ENCODE measurements around the gene ARFIP1. TPM values are rescaled to one million over a fixed set of nuclear protein-coding genes. Genes with fewer than 3 reads are reported as not detected.
"Not testable (repeated sequence)": the region's sequence is repeated elsewhere in the genome, so short reads cannot be mapped to it uniquely, and the experiment has no call there.

The ARFIP1 gene
- total RNA-seq, 2 experiments from 2014 or later: 16.8 to 19.5 TPM

DNA sequence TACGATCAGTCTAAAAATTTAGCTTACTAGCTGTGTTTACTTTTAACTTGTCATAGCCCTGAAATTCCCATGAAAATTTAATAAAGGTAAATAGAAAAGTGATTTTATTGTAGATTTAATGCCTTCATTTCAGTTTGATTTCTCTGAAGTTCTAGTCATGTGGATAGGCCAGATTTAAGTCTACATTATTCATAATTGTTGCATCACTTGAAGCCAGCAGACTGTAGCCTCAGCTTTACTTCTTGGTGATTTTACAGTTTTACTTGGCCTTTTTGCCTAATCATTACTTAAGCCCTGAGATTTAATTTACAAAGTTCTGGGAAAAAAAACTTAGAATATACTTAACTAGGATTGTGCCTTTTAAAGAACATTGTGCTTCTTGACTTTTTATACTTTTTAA, 82.9 kb downstream of the ARFIP1 start:
- H3K36me3 Mint-ChIP-seq (ENCODE audit: low read depth): peaks cover 7% of the 10 kb centered on the region
- no peak for DNase-seq
- no peaks in the 10 kb centered on the region for H3K4me1 Mint-ChIP-seq
- ChIA-PET CTCF (no interaction called here), POLR2A (no interaction called here)
- no peak overlapping the region for H3K27ac Mint-ChIP-seq
- H3K27me3 Mint-ChIP-seq: no peaks in the 10 kb centered on the region
- H3K9me3 Mint-ChIP-seq: no peaks in the 10 kb centered on the region
- no peak overlapping the region for H3K4me3 Mint-ChIP-seq

GRCh38 chr4:152864361-152864760, 84.6 kb downstream of the ARFIP1 start:
- ChIA-PET CTCF (interaction anchor here (1.1 kb wide), 1 partner anchor 18 kb away, joined by 4 read pairs; no protein-coding TSS in a partner anchor), POLR2A (no interaction called here)
- H3K4me1 Mint-ChIP-seq: no peaks in the 10 kb centered on the region
- H3K27ac Mint-ChIP-seq: no peak overlapping the region
- no peaks in the 10 kb centered on the region for H3K27me3 Mint-ChIP-seq
- no peak overlapping the region for H3K4me3 Mint-ChIP-seq
- no peaks in the 10 kb centered on the region for H3K9me3 Mint-ChIP-seq
- peaks cover 7% of the 10 kb centered on the region for H3K36me3 Mint-ChIP-seq (ENCODE audit: low read depth)
- DNase-seq: no peak

GRCh38 chr4:152866432-152866993, 86.8 kb downstream of the ARFIP1 start:
- H3K27me3 Mint-ChIP-seq; CTCF ChIA-PET; H3K4me1 Mint-ChIP-seq; DNase-seq; H3K27ac Mint-ChIP-seq; H3K9me3 Mint-ChIP-seq; H3K4me3 Mint-ChIP-seq; H3K36me3 Mint-ChIP-seq (ENCODE audit: low read depth); POLR2A ChIA-PET: not testable (repeated sequence)

DNA sequence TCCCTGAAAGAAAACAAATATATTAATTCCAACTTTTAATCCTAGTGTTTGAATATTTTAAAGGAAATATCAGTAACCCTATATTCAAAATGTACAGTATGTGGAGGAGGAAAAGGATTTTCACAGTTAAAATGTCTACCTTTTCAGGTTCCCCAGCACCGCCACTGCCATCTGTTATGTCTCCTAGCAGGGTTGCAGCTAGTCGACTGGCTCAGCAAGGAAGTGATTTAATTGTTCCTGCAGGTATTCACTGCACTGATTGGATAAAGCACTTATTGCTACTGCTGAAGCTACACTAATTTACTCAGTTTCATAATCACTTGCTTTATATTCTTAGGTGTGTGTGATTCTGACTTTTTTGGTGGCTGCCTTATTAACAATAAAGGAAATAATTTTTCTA, 90.9 kb downstream of the ARFIP1 start:
- Mint-ChIP-seq H3K9me3 (no peaks in the 10 kb centered on the region), H3K4me3 (no peak overlapping the region), H3K27me3 (no peaks in the 10 kb centered on the region), H3K4me1 (no peaks in the 10 kb centered on the region), H3K36me3 (ENCODE audit: low read depth) (peaks cover 12% of the 10 kb centered on the region), H3K27ac (no peak overlapping the region)
- ChIA-PET POLR2A (no interaction called here), CTCF (interaction anchor here (1.1 kb wide), 1 partner anchor 254 kb away, joined by 3 read pairs; no protein-coding TSS in a partner anchor)
- DNase-seq: no peak

DNA sequence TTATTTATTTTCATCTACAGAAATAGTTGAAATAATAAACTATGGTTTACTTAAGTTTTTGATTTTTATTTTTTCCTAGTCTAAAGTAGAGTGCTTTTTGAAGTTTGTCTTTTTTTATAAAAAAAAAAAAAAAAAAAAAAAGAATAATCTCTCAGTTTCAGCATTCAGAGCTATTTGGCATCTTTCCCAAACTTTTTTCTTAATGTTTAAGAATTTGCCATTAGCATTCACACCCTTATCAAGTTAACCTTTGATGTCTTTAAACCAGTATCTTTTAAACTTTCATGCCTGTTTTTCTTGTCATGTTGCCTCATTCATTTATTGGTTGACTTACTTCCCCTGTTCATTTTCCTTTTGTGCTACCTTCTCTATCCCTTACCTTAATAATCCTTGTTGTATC, 95.5 kb downstream of the ARFIP1 start:
- no peak for DNase-seq
- CTCF ChIA-PET: no interaction called here
- peaks cover 19% of the 10 kb centered on the region for H3K9me3 Mint-ChIP-seq
- POLR2A ChIA-PET: no interaction called here
- no peak overlapping the region for H3K27ac Mint-ChIP-seq
- H3K4me1 Mint-ChIP-seq: no peaks in the 10 kb centered on the region
- peaks cover 37% of the 10 kb centered on the region for H3K36me3 Mint-ChIP-seq (ENCODE audit: low read depth)
- H3K4me3 Mint-ChIP-seq: no peak overlapping the region
- no peaks in the 10 kb centered on the region for H3K27me3 Mint-ChIP-seq

DNA sequence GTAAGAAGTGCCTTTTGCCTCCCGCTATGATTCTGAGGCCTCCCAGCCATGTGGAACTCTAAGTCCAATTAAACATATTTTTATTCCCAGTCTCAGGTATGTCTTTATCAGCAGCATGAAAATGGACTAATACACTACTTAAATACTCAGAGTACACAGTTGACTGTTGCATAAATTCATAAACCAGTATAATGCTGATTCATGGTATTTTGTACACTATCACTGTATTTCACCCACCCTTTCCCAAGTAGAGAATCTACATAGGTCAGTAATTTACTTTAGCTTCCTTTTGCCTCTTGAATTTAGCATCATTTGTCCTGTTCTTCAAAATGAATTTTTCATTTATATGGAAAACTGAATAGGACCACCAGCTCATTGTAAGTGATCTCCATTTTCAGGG, 98.1 kb downstream of the ARFIP1 start:
- Mint-ChIP-seq H3K4me3 (no peak overlapping the region), H3K36me3 (ENCODE audit: low read depth) (peaks cover 36% of the 10 kb centered on the region), H3K27ac (no peak overlapping the region), H3K27me3 (no peaks in the 10 kb centered on the region), H3K4me1 (no peaks in the 10 kb centered on the region), H3K9me3 (peaks cover 19% of the 10 kb centered on the region)
- POLR2A ChIA-PET: no interaction called here
- DNase-seq: no peak
- CTCF ChIA-PET: no interaction called here

- CTCF ChIA-PET: no interaction called here
- DNase-seq: no peak
- Mint-ChIP-seq H3K27me3 (no peaks in the 10 kb centered on the region), H3K9me3 (peaks cover 19% of the 10 kb centered on the region), H3K4me3 (no peak overlapping the region), H3K4me1 (no peaks in the 10 kb centered on the region), H3K27ac (no peak overlapping the region), H3K36me3 (ENCODE audit: low read depth) (peaks cover 31% of the 10 kb centered on the region)
- POLR2A ChIA-PET: no interaction called here
Measured at GRCh38 chr4:152880263-152880662, 100.5 kb downstream of the ARFIP1 start.

DNA sequence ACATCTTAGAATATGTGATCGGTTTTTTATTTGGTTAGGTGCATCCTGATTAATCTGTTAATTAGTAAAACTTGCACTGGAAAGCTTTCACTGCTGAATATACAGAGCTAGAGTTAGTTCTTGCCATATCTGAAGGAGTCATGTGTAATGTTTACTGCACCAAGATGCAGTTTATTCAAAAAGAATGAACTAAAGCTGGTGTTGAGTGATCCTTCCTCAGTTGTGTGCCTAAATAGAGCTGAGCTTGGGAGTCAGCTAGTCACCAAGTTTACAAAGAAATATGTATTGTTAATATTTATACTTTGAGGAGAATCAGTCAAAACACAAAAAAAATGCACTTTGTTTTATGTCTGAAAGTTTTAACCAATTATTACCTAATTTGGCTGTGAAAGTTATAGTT, 102.2 kb downstream of the ARFIP1 start:
- H3K36me3 Mint-ChIP-seq (ENCODE audit: low read depth): peaks cover 15% of the 10 kb centered on the region
- no peaks in the 10 kb centered on the region for H3K4me1 Mint-ChIP-seq
- CTCF ChIA-PET: interaction anchor here (0.9 kb wide), 1 partner anchor 18 kb away, joined by 4 read pairs; no protein-coding TSS in a partner anchor

DNA sequence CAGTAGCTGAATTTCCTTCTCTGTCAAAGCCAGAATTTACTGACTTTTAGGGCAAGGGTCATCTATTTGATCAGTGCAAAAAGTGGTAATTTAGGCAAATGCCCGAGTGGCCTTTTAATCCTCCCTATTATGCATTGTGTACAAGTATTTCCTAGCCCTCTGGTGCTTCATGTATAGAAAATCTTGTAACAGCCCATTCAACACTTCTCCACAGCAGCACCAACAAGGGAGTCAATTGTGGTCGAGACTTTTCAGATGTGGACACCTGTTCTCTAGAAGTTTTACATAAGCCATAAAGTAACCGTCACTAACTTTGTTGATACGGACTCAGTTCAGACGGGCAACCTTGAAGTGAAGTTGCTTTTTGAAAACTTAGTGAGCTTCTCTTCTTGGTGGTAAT, 105.4 kb downstream of the ARFIP1 start:
- Mint-ChIP-seq H3K9me3 (no peaks in the 10 kb centered on the region), H3K36me3 (ENCODE audit: low read depth) (peaks cover 3% of the 10 kb centered on the region), H3K27me3 (no peaks in the 10 kb centered on the region), H3K4me3 (no peak overlapping the region), H3K4me1 (peaks cover 4% of the 10 kb centered on the region), H3K27ac (no peak overlapping the region)
- ChIA-PET POLR2A (no interaction called here), CTCF (no interaction called here)
- no peak for DNase-seq

More for the DNA sequence above, 102.2 kb downstream of the ARFIP1 start:
- H3K27me3 Mint-ChIP-seq: no peaks in the 10 kb centered on the region
- POLR2A ChIA-PET: no interaction called here
- no peak for DNase-seq
- no peak overlapping the region for H3K27ac Mint-ChIP-seq
- no peak overlapping the region for H3K4me3 Mint-ChIP-seq
- H3K9me3 Mint-ChIP-seq: peaks cover 8% of the 10 kb centered on the region

DNA sequence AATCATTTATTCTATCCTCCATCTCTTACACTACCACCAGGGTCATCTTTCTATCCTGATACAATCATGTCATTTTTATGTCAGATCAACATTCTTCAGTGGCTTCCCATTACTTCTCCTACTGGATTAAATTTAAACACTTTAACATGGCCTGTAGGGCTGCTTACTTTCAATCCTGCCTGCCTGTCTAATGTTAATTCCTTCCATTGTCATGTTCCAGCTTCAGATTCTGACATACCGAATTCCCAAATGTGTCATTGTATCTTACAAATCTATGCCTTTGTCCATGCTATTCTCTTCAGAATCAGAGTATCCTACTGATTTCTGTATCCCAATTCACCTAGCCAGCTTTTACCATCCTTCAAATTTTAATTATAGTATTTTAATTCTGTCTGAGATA, 106.4 kb downstream of the ARFIP1 start:
- ChIA-PET POLR2A (no interaction called here), CTCF (interaction anchor here (0.8 kb wide), 1 partner anchor 28 kb away, joined by 3 read pairs; no protein-coding TSS in a partner anchor)
- Mint-ChIP-seq H3K4me1 (peaks cover 4% of the 10 kb centered on the region), H3K9me3 (no peaks in the 10 kb centered on the region), H3K27ac (no peak overlapping the region), H3K4me3 (no peak overlapping the region), H3K27me3 (no peaks in the 10 kb centered on the region), H3K36me3 (ENCODE audit: low read depth) (peaks cover 6% of the 10 kb centered on the region)
- no peak for DNase-seq

DNA sequence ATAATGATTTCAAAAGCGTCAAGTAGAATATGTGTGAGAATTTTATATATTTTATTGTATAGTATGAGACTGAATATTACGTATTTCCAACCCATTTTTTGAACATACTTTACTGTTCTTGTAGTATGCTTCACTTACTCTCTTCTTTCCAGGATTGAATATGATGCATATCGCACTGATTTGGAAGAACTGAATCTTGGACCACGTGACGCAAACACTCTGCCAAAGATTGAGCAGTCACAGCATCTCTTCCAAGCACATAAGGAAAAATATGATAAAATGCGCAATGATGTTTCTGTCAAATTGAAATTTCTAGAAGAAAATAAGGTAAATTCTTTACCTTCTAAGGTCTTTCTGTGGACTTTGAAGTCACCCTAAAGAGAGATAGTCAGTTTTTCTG, 108.2 kb downstream of the ARFIP1 start:
- Mint-ChIP-seq H3K4me1 (peaks cover 4% of the 10 kb centered on the region), H3K36me3 (ENCODE audit: low read depth) (peaks cover 11% of the 10 kb centered on the region), H3K4me3 (no peak overlapping the region), H3K27me3 (no peaks in the 10 kb centered on the region), H3K9me3 (no peaks in the 10 kb centered on the region), H3K27ac (no peak overlapping the region)
- no peak for DNase-seq
- CTCF ChIA-PET: no interaction called here
- POLR2A ChIA-PET: no interaction called here

DNA sequence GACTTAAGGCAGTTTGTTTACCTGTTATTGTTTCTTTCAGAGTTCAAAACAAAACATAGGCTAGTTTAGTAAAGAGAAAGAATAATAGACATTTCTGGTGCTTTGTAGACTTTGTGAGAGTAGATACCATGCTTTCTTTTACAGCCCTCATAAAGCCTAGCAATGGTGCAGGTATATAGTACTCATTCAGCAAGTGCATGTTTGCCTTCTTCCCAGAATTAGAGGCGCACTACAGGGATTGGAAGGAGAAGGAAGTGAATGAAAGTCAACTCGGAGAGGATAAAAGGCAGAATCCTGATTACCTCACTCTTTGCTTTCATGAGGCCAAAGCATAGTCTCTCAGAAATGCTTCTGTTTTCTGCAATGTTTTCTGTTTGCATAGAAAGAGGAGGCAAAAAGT, 113.2 kb downstream of the ARFIP1 start:
- H3K9me3 Mint-ChIP-seq: no peaks in the 10 kb centered on the region
- no peak overlapping the region for H3K4me3 Mint-ChIP-seq
- CTCF ChIA-PET: interaction anchor here (1.0 to 1.1 kb wide), 2 partner anchors 36 to 95 kb away, joined by 3 read pairs; no protein-coding TSS in a partner anchor

GRCh38 chr4:152894673-152895072, 114.9 kb downstream of the ARFIP1 start:
- Mint-ChIP-seq H3K27ac (no peak overlapping the region), H3K4me3 (no peak overlapping the region), H3K9me3 (no peaks in the 10 kb centered on the region), H3K36me3 (ENCODE audit: low read depth) (peaks cover 12% of the 10 kb centered on the region), H3K4me1 (peaks cover 3% of the 10 kb centered on the region), H3K27me3 (no peaks in the 10 kb centered on the region)
- DNase-seq: no peak
- CTCF ChIA-PET: interaction anchor here (0.6 to 1.7 kb wide), 2 partner anchors 19 to 615 kb away, joined by 3 to 7 read pairs; no protein-coding TSS in a partner anchor
- POLR2A ChIA-PET: no interaction called here

More for the DNA sequence above, 113.2 kb downstream of the ARFIP1 start:
- Mint-ChIP-seq H3K27ac (no peak overlapping the region), H3K27me3 (no peaks in the 10 kb centered on the region), H3K36me3 (ENCODE audit: low read depth) (peaks cover 12% of the 10 kb centered on the region), H3K4me1 (peaks cover 4% of the 10 kb centered on the region)
- DNase-seq: no peak
- POLR2A ChIA-PET: no interaction called here

DNA sequence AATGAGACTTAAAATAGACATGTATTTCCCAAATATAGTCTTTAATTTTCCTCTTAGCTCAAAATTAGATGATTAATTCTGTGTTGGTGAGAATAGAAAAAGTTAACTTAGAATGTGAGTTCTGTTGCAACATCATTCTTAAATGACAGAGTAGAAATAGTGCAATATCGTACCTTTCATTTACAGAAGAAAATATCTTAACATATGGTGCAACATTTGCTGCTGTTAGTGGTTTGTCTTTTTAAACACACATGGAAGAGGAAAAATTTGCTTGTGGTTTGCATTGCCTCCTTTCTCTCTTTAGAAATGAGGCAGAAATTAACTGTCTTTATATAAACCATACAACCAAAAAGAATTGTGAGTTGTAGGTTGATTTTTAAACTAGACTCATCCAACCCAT, 117.1 kb downstream of the ARFIP1 start:
- H3K9me3 Mint-ChIP-seq: no peaks in the 10 kb centered on the region
- peaks cover 3% of the 10 kb centered on the region for H3K4me1 Mint-ChIP-seq
- no peak overlapping the region for H3K27ac Mint-ChIP-seq
- DNase-seq: no peak
- peaks cover 9% of the 10 kb centered on the region for H3K36me3 Mint-ChIP-seq (ENCODE audit: low read depth)
- ChIA-PET POLR2A (no interaction called here), CTCF (interaction anchor here (0.6 kb wide), 1 partner anchor 286 kb away, joined by 3 read pairs; no protein-coding TSS in a partner anchor)
- H3K4me3 Mint-ChIP-seq: no peak overlapping the region
- H3K27me3 Mint-ChIP-seq: no peaks in the 10 kb centered on the region

All from activated CD4-positive, alpha-beta T cell treated with anti-CD3 and anti-CD28 coated beads, Interleukin-2, amount 10 ng/mL, durations not matched to agents 7 days and 5 days (primary cell).